Stimulated activated naive CD8-positive, alpha-beta T cell treated with anti-CD3 and anti-CD28 coated beads, Interleukin-15, Interleukin-2, amounts not matched to agents 100 ng/mL and 50 ng/mL, for 24 hours (primary cell): ENCODE data around the gene GTF2F2.

ENCODE experiments used
- H3K27ac Mint-ChIP-seq: one replicate; pipeline ENCODE4 v1.8.0; 2021; ENCODE audit warnings: mild to moderate bottlenecking, mixed read lengths
- H3K27me3 Mint-ChIP-seq: one replicate; pipeline ENCODE4 v1.8.0; 2021; ENCODE audit warnings: mixed read lengths
- H3K36me3 Mint-ChIP-seq: one replicate; pipeline ENCODE4 v1.8.0; 2021; ENCODE audit warnings: low read depth, mixed read lengths
- H3K4me1 Mint-ChIP-seq: one replicate; pipeline ENCODE4 v1.8.0; 2021; ENCODE audit warnings: low read depth, mixed read lengths
- H3K4me3 Mint-ChIP-seq: one replicate; pipeline ENCODE4 v1.8.0; 2021; ENCODE audit warnings: mild to moderate bottlenecking, mixed read lengths
- H3K9me3 Mint-ChIP-seq: one replicate; pipeline ENCODE4 v1.8.0; 2021; ENCODE audit warnings: mixed read lengths

GTF2F2 gene

DNA sequence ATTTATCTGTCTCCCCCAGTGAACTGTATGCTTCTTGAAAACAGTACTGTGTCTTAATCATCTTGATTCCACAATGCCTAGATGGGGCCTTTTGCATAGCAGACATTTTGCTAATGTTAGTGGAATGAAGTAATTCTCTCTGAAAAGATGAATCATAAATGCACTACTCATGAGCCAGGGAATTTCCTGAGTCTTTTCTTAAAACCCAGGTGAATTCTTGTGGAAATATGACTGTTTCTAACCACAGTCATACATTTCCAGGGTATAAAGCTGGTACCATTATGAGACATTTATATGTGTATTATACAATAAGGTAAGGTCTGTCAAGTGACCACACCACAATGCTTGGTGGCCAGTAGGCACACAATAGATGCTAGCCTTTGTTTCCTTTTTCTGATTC, 86.0 kb downstream of the GTF2F2 start:
- no peak overlapping the region for H3K4me3 Mint-ChIP-seq
- peak overlapping the region; percentile 56 for H3K27ac Mint-ChIP-seq
- H3K9me3 Mint-ChIP-seq: no peaks in the 10 kb centered on the region
- H3K4me1 Mint-ChIP-seq: peaks cover 28% of the 10 kb centered on the region
- peaks cover 42% of the 10 kb centered on the region for H3K36me3 Mint-ChIP-seq
- no peaks in the 10 kb centered on the region for H3K27me3 Mint-ChIP-seq

DNA sequence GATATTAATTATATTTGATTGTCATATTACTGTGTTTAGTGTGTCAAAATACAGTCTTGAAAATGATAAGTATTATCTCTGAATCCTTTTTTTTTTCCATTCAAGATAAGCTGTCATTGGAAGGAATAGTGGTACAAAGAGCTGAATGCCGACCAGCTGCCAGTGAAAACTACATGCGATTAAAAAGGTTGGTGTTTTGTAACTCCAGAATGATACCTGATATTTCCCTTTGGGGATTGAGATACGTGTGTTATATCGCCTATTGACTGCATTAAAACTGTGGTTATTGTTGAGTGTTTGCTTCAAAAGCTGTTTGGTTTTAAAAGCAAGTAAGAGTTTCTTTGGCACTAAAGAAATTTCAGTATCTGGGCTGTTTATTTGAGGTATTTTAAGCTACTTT, 87.0 kb downstream of the GTF2F2 start:
- Mint-ChIP-seq H3K27me3 (no peaks in the 10 kb centered on the region), H3K4me1 (peaks cover 28% of the 10 kb centered on the region), H3K4me3 (no peak overlapping the region), H3K36me3 (peaks cover 35% of the 10 kb centered on the region), H3K27ac (no peak overlapping the region), H3K9me3 (no peaks in the 10 kb centered on the region)

DNA sequence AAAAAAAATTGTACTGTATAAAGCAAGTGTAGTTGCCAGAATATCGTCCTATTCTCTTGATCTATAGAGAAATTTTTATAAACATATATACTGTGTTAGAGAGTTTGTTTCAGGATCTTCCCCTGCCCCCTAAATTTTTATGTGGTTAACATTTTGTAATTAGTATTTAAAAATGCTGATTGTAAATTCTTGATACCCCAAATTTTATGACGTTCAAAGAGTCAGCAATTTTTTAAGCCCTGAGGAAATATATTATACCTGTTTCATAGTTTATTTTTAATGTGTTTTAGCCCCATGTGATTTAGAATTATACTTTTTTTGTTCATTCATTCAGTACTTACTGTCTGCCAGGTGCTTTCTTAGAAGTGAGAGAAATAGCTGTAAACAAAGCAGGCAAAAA, 87.8 kb downstream of the GTF2F2 start:
- Mint-ChIP-seq H3K9me3 (no peaks in the 10 kb centered on the region), H3K4me1 (peaks cover 28% of the 10 kb centered on the region), H3K27ac (no peak overlapping the region), H3K36me3 (peaks cover 35% of the 10 kb centered on the region), H3K27me3 (no peaks in the 10 kb centered on the region), H3K4me3 (no peak overlapping the region)

DNA sequence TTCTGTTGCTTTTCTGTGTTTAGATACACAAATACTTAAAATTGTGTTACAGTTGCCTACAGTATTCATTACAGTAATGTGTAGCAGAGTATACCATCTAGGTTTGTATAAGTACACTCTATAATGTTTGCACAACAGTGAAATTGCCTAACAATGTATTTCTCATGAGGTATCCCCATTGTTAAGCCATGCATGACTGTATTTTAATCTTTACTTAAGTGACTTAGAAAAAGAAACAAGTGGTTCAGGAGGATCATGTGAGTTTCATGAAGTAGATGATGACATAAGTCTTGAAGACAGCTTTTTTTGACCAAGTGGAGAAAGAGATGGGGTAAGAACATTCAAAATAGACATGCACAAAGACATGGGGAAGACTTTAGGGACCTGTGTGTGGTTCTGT, 88.9 kb downstream of the GTF2F2 start:
- Mint-ChIP-seq H3K4me1 (peaks cover 28% of the 10 kb centered on the region), H3K27ac (no peak overlapping the region), H3K9me3 (no peaks in the 10 kb centered on the region), H3K27me3 (no peaks in the 10 kb centered on the region), H3K36me3 (peaks cover 37% of the 10 kb centered on the region), H3K4me3 (no peak overlapping the region)

DNA sequence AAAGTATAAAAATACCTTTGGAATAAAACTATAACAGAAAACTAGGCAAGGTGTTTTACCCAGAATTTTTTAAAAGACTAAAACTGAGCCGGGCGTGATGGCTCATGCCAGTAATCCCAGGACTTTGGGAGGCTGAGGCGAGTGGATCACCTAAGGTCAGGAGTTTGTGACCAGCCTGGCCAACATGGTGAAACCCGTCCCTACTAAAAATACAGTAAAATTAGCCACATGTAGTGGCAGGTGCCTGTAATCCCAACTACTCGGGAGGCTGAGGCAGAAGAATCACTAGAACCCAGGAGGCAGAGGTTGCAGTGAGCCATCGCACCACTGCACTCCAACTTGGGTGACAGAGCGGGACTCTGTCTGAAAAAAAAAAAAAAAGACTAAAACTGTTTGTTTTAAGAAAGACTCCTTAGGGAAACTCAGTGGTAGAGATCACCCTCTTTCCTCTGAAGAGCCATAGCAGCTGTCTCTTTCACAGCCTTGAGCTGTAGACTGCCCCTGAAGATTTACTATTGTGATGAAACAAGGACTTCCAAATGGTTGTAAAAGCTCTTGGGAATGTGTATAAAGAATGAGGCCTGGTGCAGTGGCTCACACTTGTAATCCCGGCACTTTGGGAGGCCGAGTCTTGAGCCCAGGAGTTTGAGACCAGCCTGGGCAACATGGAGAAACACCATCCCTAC, 95.2 kb downstream of the GTF2F2 start:
- Mint-ChIP-seq H3K27me3 (no peaks in the 10 kb centered on the region), H3K27ac (peak overlapping the region; percentile 33), H3K4me3 (no peak overlapping the region), H3K36me3 (peaks cover 34% of the 10 kb centered on the region), H3K4me1 (peaks cover 33% of the 10 kb centered on the region), H3K9me3 (no peaks in the 10 kb centered on the region)

DNA sequence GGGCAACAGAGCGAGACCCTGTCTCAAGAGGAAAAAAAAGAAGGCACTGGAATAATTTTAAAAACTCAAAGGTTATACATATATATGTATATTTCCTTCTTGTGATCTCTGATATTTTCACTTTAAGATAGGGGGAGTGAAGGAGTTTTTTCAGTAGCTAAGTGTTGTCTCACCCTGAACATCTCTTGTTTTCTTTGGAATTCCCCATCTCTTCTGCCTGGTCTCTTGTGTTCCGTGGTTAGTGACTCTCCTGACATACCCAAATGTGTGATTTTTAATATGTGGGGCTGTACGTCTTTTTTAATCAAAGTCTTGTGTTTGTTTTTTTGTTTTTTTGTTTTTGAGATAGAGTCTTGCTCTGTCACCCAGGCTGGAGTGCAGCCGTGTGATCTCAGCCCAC, 95.9 kb downstream of the GTF2F2 start:
- Mint-ChIP-seq H3K4me1 (peaks cover 33% of the 10 kb centered on the region), H3K27ac (peak overlapping the region; percentile 33), H3K27me3 (no peaks in the 10 kb centered on the region), H3K9me3 (no peaks in the 10 kb centered on the region), H3K36me3 (peaks cover 32% of the 10 kb centered on the region), H3K4me3 (no peak overlapping the region)

DNA sequence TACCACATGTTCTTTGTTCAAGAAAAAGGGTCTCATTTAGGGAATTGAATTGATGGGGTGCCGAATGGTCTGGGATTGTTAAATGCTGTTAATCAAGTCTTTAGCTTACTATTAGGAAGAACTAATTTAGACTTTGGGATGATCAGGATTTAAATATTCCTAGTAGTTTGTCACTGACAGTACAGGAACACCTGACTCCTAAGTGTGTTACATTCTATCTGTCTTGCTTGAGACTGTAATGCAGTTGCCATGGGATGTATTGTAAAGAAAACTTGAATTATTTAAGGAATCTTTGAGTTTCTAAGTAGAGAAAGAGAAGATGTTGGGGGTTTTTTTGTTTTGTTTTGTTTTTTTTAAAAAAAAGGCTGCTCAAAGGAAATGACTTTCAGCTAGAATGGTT, 98.4 kb downstream of the GTF2F2 start:
- Mint-ChIP-seq H3K9me3 (no peaks in the 10 kb centered on the region), H3K36me3 (peaks cover 34% of the 10 kb centered on the region), H3K27me3 (no peaks in the 10 kb centered on the region), H3K4me1 (peaks cover 33% of the 10 kb centered on the region), H3K27ac (no peak overlapping the region), H3K4me3 (no peak overlapping the region)

DNA sequence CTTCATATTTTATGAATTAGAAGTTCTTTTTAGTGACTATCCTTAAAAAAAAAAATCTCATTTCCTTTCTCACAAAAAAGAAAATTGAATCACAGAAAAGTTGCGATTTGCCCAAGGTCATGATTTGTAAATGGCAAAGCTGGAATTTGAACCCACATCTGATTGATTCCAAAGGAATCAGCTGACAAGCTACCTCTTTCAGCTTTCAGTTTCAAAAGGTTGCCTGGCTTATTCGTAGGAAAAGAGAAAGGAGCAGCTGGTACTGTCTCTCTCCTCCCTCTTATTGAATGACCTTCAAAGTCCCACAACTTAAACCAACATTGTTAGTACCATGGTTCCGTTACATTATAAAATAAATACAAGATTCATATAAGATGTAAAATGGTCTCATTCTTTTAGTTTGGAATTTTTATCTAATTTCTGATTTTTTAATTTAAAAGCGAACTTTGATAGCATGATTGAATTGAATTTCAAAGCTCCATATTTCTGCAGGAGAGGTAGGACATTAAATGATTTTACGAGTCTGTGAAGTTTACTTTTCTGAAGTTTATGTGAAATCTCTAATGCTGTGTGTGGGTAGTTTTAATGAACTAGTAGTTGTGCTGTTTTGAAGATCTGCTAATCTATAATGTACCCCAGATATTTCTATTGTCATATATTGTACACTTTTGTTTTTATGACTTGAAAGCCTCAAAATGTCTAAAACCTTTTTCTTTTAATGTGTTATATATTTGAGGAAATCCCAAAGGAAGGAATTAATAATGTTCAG, 99.0 kb downstream of the GTF2F2 start:
- Mint-ChIP-seq H3K36me3 (peaks cover 32% of the 10 kb centered on the region), H3K27ac (no peak overlapping the region)

DNA sequence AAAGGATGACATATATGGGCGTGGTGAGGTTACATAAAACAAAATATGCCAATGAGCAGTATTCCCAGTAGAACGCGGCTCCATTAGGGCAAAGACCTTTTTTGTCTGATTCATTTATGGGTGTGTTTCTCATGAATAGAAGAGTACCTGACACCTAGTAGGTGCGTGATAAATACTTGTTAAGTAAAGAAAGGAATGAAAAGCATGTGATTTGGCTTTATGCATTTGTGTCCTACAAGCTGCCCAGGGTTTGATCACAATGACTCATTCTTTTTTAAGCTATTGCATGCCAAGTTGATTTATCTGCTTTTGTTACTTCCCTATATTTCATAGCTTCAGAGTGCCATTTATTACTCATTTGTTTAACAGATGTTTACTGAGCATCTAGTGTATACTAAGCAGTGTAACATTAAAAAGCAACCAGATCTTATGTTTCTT, 99.6 kb downstream of the GTF2F2 start:
- no peaks in the 10 kb centered on the region for H3K27me3 Mint-ChIP-seq
- no peaks in the 10 kb centered on the region for H3K9me3 Mint-ChIP-seq
- H3K36me3 Mint-ChIP-seq: peaks cover 36% of the 10 kb centered on the region
- no peak overlapping the region for H3K4me3 Mint-ChIP-seq
- no peak overlapping the region for H3K27ac Mint-ChIP-seq
- H3K4me1 Mint-ChIP-seq: peaks cover 36% of the 10 kb centered on the region

More for the DNA sequence above, 99.0 kb downstream of the GTF2F2 start:
- Mint-ChIP-seq H3K4me3 (no peak overlapping the region), H3K4me1 (peaks cover 33% of the 10 kb centered on the region), H3K9me3 (no peaks in the 10 kb centered on the region), H3K27me3 (no peaks in the 10 kb centered on the region)

DNA sequence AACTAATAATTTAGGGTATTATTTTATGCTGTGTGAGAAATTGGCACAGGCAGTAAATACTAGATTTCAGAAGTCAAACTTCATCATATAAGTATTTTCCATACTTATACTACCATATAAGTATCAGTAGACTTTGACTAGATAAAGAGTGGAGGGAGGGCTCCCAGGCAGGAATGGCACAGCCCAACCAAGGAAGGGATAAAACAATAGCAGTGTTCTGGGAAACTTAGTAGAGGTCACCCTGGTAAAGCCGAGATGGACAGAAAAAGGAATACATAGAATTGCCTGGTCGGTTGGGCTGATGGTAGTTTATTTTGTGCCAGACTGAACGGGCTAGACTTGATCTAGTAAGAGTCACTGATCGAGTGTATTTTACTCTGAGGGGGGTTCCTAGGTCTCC, 100.1 kb downstream of the GTF2F2 start:
- Mint-ChIP-seq H3K27ac (no peak overlapping the region), H3K27me3 (no peaks in the 10 kb centered on the region), H3K4me1 (peaks cover 40% of the 10 kb centered on the region), H3K9me3 (no peaks in the 10 kb centered on the region), H3K36me3 (peaks cover 40% of the 10 kb centered on the region), H3K4me3 (no peak overlapping the region)

DNA sequence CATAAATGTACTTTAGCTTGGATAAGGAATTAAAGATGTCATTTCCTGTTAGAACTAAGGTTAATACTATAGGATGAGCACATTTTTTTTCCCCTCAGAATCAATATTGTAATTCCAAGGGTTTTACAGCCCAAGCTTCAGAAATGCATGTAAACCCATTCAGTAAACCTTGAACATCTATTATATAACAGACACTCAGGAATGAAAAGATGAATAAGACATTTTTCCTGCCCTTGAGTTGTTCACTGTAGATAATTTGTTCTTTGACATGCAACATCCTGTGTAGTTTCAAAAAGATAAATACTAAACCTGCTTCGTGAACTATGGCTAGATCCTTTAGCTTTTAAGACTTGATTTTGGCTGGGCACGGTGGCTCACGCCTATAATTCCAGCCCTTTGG, 102.2 kb downstream of the GTF2F2 start:
- Mint-ChIP-seq H3K9me3 (no peaks in the 10 kb centered on the region), H3K36me3 (peaks cover 35% of the 10 kb centered on the region), H3K27ac (no peak overlapping the region)

DNA sequence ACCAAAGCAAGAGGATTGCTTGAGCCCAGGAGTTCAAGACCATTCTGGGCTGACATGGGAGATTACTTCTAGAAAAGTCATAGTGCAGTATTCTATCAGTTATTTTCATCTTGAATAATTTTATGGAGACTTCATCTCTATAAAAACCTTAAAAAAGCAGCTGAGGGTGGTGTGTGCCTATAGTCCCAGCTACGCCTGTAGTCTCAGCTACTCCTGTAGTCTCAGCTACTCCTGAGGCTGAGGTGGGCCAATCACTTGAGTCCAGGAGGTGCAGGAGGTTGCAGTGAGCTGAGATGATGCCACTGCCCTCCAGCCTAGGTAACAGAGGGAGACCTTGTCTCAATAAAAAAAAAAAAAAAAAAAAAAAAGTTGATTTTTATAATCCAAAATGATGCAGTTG, 102.6 kb downstream of the GTF2F2 start:
- Mint-ChIP-seq H3K27me3 (no peaks in the 10 kb centered on the region), H3K27ac (no peak overlapping the region), H3K4me3 (no peak overlapping the region), H3K9me3 (no peaks in the 10 kb centered on the region), H3K4me1 (peaks cover 30% of the 10 kb centered on the region), H3K36me3 (peaks cover 31% of the 10 kb centered on the region)

More for the DNA sequence above, 102.2 kb downstream of the GTF2F2 start:
- Mint-ChIP-seq H3K27me3 (no peaks in the 10 kb centered on the region), H3K4me3 (no peak overlapping the region), H3K4me1 (peaks cover 34% of the 10 kb centered on the region)

DNA sequence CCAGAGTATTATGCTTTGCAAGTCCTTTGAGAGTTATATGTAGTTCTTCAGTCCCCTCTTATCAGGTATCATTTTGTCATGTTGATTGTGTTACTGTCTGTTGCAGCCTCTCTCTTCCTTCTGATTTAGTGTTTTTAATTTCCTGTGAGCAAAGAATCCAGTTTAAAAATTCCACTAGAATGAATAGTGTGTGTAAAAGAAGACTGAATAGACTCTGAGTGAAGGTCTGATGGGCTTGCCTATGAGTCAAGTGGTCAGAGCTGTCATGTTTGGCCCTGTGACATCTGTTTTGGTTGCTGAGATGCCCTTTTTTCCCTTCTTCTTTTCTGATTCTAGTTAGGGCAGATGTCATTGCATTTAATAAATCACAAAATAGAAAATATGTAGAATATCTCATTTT, 103.9 kb downstream of the GTF2F2 start:
- peaks cover 28% of the 10 kb centered on the region for H3K36me3 Mint-ChIP-seq
- peaks cover 22% of the 10 kb centered on the region for H3K4me1 Mint-ChIP-seq
- H3K27me3 Mint-ChIP-seq: no peaks in the 10 kb centered on the region
- no peak overlapping the region for H3K27ac Mint-ChIP-seq
- H3K4me3 Mint-ChIP-seq: no peak overlapping the region
- H3K9me3 Mint-ChIP-seq: no peaks in the 10 kb centered on the region

DNA sequence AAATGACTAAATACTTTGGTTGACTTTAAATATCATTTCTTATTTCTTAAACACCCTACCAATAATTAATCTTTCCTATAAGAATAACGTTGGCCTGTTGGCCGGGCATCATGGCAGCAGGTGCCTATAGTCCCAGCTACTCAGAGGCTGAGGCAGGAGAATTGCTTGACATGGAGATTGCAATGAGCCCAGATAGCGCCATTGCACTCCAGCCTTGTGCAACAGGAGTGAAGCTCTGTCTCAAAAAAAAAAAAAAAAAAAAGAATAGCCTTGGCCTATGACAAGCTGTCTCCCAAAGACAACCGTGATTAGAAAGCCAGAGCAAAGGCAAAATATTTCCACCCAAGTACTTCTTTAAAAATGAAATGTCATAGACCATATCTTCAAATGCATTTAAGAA, 105.1 kb downstream of the GTF2F2 start:
- H3K4me3 Mint-ChIP-seq: no peak overlapping the region
- H3K27me3 Mint-ChIP-seq: no peaks in the 10 kb centered on the region
- peaks cover 33% of the 10 kb centered on the region for H3K36me3 Mint-ChIP-seq
- H3K27ac Mint-ChIP-seq: no peak overlapping the region
- H3K9me3 Mint-ChIP-seq: no peaks in the 10 kb centered on the region
- H3K4me1 Mint-ChIP-seq: peaks cover 26% of the 10 kb centered on the region

DNA sequence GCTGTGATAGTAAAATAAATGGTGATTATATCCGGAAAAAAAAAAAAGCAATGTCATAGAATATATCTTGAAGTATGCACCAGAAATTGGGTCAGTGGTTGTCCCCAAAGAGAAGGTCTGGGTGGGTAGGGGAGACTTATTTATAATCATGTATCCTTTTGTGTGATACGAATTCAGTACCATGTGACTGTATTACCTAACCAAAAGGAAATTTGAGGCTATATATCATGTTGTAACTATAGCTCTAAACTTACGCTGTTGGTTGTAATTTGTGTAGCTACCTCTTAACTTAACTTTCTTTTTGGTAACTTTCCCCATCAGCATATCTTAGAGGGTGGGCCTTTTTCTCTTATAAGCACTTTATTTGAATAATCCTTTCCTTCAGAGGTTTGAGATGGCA, 105.7 kb downstream of the GTF2F2 start:
- H3K4me3 Mint-ChIP-seq: no peak overlapping the region
- H3K27ac Mint-ChIP-seq: no peak overlapping the region
- peaks cover 26% of the 10 kb centered on the region for H3K4me1 Mint-ChIP-seq
- no peaks in the 10 kb centered on the region for H3K9me3 Mint-ChIP-seq
- H3K27me3 Mint-ChIP-seq: no peaks in the 10 kb centered on the region
- peaks cover 30% of the 10 kb centered on the region for H3K36me3 Mint-ChIP-seq
